Measurements from ENCODE around the gene ZNF774. TPM values are rescaled to one million over a fixed set of nuclear protein-coding genes. Genes with fewer than 3 reads are reported as not detected.

ZNF774 gene
- total and polyA plus RNA-seq, 10 of the 15 experiments (the other 5 are each of a cell fraction or from before 2014, with no cell fraction given), result 0.35 to 2.5 (median 1.7) TPM

DNA sequence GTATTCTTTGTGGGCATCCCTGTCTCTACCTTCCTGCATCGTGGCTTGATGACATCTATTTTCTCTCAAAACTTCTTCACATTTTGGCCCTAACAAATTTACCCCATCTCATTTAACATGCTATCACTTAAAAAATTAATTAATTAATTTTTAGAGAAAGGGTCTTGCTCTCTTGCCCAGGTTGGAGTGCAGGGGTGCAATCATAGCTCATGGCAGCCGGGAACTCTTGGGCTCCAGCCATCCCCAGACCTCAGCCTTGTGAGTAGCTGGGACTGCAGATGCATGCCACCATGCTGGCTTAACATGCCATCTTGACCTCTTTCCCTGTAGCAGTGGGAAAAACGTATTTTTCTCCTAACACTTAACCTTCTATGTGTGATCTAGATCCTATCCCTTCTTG is 56.6 kb downstream of the ZNF774 start:
- ATAC-seq (no peak), FAIRE-seq (no peak), DNase-seq (ENCODE audit: low read depth, low spot score) (no peak)
- Histone ChIP-seq H3K27ac (ENCODE audit: control insufficient read depth, insufficient read depth) (no peak overlapping the region), H3K4me1 (ENCODE audit: control insufficient read depth, insufficient read depth, low read length) (peaks cover 21% of the 10 kb centered on the region), H3K4me2 (ENCODE audit: control insufficient read depth, insufficient read depth) (no peak overlapping the region), H3K79me2 (ENCODE audit: control insufficient read depth, insufficient read depth, low read length) (peaks cover 68% of the 10 kb centered on the region), H3K9ac (ENCODE audit: control insufficient read depth, insufficient read depth, low read length) (no peak overlapping the region), H3K4me3 (no peak overlapping the region), H3K36me3 (ENCODE audit: control insufficient read depth in 2 of 2, insufficient read depth in 2 of 2, low read length in 1 of 2) (peaks cover 0 to 2% of the 10 kb centered on the region in 2 experiments; a peak in 1 of 4 replicates), H3K27me3 (replicated peaks in 1 of 2; ENCODE audit: control insufficient read depth in 2 of 2, insufficient read depth in 2 of 2, low read length in 1 of 2) (no peaks in the 10 kb centered on the region), H2AFZ (ENCODE audit: control insufficient read depth, low read depth, low read length) (no peak overlapping the region), H3K9me3 (replicated peaks; ENCODE audit: control insufficient read depth, insufficient read depth, low read length) (peaks cover 2% of the 10 kb centered on the region; the same call in 1 of the 3 replicates), H4K20me1 (ENCODE audit: control insufficient read depth, insufficient read depth) (no peaks in the 10 kb centered on the region)
- 100% methylated on average over 3 of the region's 3 CpGs for WGBS (ENCODE audit: insufficient coverage, insufficient replicate concordance, low lambda C conversion rate, missing lambda C conversion rate)
- ChIA-PET RAD21 (ENCODE audit: unreplicated experiment) (interaction anchor here (1.2 kb wide), 2 partner anchors 20 to 89 kb away, joined by 4 read pairs; partner anchors contain the start of gene IQGAP1), SMC1A (ENCODE audit: uncharacterized antibody, unreplicated experiment) (interaction anchor here (1.1 to 1.9 kb wide), 4 partner anchors 11 to 115 kb away, joined by 3 to 6 read pairs (median 4); no protein-coding TSS in a partner anchor), POLR2A (interaction anchor here (0.6 to 2.0 kb wide), 5 partner anchors 13 to 112 kb away, joined by 3 to 11 read pairs (median 4); partner anchors contain the start of gene IQGAP1), CTCF (interaction anchor here (0.8 kb wide), 1 partner anchor 14 kb away, joined by 4 read pairs; no protein-coding TSS in a partner anchor)
- intact Hi-C loops (cut with micrococcal nuclease; ENCODE audit: unreplicated experiment), result no loop called here
- BruUV-seq (replicated peaks), result no TSS peak
- in situ Hi-C loops (cut with MboI), result no loop called here
- TF ChIP-seq BHLHE40 (IDR thresholded peaks at IDR 0.05; ENCODE audit: borderline replicate concordance in 1 of 2, low read depth in 2 of 2, low read length in 1 of 2) (no peak), NKRF (conservative IDR thresholded peaks at IDR 0.05) (no peak), SP1 (IDR thresholded peaks at IDR 0.05; ENCODE audit: low read depth, low read length) (no peak), TBL1XR1 (IDR thresholded peaks at IDR 0.05; ENCODE audit: low read depth, low read length) (no peak), NFIC (IDR thresholded peaks at IDR 0.05; ENCODE audit: low read depth, low read length) (no peak), ZZZ3 (IDR thresholded peaks at IDR 0.05; ENCODE audit: control insufficient read depth, insufficient read length, low read depth) (no peak), CEBPZ (IDR thresholded peaks at IDR 0.05; ENCODE audit: low read depth, low read length) (no peak), SREBF2 (IDR thresholded peaks at IDR 0.05; ENCODE audit: low read length) (no peak)
- TF ChIP-seq, protein P1, sequence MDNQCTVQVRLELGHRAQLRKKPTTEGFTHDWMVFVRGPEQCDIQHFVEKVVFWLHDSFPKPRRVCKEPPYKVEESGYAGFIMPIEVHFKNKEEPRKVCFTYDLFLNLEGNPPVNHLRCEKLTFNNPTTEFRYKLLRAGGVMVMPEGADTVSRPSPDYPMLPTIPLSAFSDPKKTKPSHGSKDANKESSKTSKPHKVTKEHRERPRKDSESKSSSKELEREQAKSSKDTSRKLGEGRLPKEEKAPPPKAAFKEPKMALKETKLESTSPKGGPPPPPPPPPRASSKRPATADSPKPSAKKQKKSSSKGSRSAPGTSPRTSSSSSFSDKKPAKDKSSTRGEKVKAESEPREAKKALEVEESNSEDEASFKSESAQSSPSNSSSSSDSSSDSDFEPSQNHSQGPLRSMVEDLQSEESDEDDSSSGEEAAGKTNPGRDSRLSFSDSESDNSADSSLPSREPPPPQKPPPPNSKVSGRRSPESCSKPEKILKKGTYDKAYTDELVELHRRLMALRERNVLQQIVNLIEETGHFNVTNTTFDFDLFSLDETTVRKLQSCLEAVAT (IDR thresholded peaks at IDR 0.05), result no peak
- TF ChIP-seq, protein P2, sequence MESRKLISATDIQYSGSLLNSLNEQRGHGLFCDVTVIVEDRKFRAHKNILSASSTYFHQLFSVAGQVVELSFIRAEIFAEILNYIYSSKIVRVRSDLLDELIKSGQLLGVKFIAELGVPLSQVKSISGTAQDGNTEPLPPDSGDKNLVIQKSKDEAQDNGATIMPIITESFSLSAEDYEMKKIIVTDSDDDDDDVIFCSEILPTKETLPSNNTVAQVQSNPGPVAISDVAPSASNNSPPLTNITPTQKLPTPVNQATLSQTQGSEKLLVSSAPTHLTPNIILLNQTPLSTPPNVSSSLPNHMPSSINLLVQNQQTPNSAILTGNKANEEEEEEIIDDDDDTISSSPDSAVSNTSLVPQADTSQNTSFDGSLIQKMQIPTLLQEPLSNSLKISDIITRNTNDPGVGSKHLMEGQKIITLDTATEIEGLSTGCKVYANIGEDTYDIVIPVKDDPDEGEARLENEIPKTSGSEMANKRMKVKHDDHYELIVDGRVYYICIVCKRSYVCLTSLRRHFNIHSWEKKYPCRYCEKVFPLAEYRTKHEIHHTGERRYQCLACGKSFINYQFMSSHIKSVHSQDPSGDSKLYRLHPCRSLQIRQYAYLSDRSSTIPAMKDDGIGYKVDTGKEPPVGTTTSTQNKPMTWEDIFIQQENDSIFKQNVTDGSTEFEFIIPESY (IDR thresholded peaks at IDR 0.05), result no peak
